Kidney epithelial cell (primary cell): ENCODE measurements around the gene DENND1A. TPM values are rescaled to one million over a fixed set of nuclear protein-coding genes. Genes with fewer than 3 reads are reported as not detected.

Experiments
- DNase-seq: peaks from one replicate; pipeline ENCODE4 v3.0.0-alpha.2; 2010; ENCODE audit warnings: low read depth
- H3K27me3 ChIP-seq: 2 replicates; pipeline ENCODE4 v1.6.0; 2011; ENCODE audit warnings: low read length; ENCODE audit not compliant: control insufficient read depth, insufficient read depth
- H3K36me3 ChIP-seq: 2 replicates; pipeline ENCODE4 v1.5.1; 2011; ENCODE audit warnings: low read length; ENCODE audit not compliant: control insufficient read depth, insufficient read depth
- H3K4me3 ChIP-seq: 2 replicates; pipeline ENCODE4 v1.5.1; 2011; ENCODE audit warnings: low read depth, mild to moderate bottlenecking, control low read depth, low read length
- CTCF ChIP-seq: IDR thresholded peaks from 2 replicates; pipeline ENCODE4 v1.5.1; 2011; ENCODE audit warnings: mild to moderate bottlenecking, moderate library complexity, low read length, control low read depth, inconsistent platforms; ENCODE audit not compliant: insufficient read depth, poor library complexity, severe bottlenecking
- total RNA-seq: library from RNA; depleted of rRNA; stranded (reverse); fragments of >200 nt; gene quantifications from 2 replicates; pipeline ENCODE4 v1.2.3, GENCODE V29; 2015

The DENND1A gene
- total RNA-seq, 1 donor from 2014 or later, result 14.5 TPM

- no peak for DNase-seq
- H3K36me3 ChIP-seq, result no peaks in the 10 kb centered on the region
- no peak for TF ChIP-seq CTCF
- H3K27me3 ChIP-seq, result no peaks in the 10 kb centered on the region
- no peak overlapping the region for H3K4me3 ChIP-seq
Observed at GRCh38 chr9:123776708-123777537, 153.0 kb downstream of the DENND1A start.

- no peak for TF ChIP-seq CTCF
- no peaks in the 10 kb centered on the region for H3K36me3 ChIP-seq
- no peak for DNase-seq
- H3K4me3 ChIP-seq, result no peak overlapping the region
- no peaks in the 10 kb centered on the region for H3K27me3 ChIP-seq
Observed at GRCh38 chr9:123775289-123776284, 154.3 kb downstream of the DENND1A start.

- no peak for TF ChIP-seq CTCF
- Histone ChIP-seq H3K27me3 (no peaks in the 10 kb centered on the region), H3K36me3 (no peaks in the 10 kb centered on the region), H3K4me3 (no peak overlapping the region)
- no peak for DNase-seq
Observed at GRCh38 chr9:123773783-123774182, 156.1 kb downstream of the DENND1A start.

GRCh38 chr9:123772967-123773366 lies 157.0 kb downstream of the DENND1A start:
- H3K4me3 ChIP-seq, result no peak overlapping the region
- H3K27me3 ChIP-seq, result no peaks in the 10 kb centered on the region
- no peak for DNase-seq
- H3K36me3 ChIP-seq, result no peaks in the 10 kb centered on the region
- no peak for TF ChIP-seq CTCF

- Histone ChIP-seq H3K27me3 (no peaks in the 10 kb centered on the region), H3K4me3 (no peak overlapping the region), H3K36me3 (no peaks in the 10 kb centered on the region)
- DNase-seq, result no peak
- TF ChIP-seq CTCF, result no peak
Observed at GRCh38 chr9:123772374-123772773, 157.6 kb downstream of the DENND1A start.
